ENCODE results near the gene USP40. TPM values are rescaled to one million over a fixed set of nuclear protein-coding genes. Genes with fewer than 3 reads are reported as not detected.

The USP40 gene
- total RNA-seq, 1 experiment from 2014 or later = 10.3 TPM

- ATAC-seq = no peak
- POLR2A ChIA-PET = no interaction called here
- no peak overlapping the region for H3K27ac Mint-ChIP-seq
These were observed 85.0 kb downstream of the USP40 start for GRCh38 chr2:233481368-233482142.

More at GRCh38 chr2:233481368-233482142, 85.0 kb downstream of the USP40 start:
- H3K36me3 Mint-ChIP-seq = peaks cover 32% of the 10 kb centered on the region
- H3K9me3 Mint-ChIP-seq = peaks cover 15% of the 10 kb centered on the region
- H3K4me3 Mint-ChIP-seq = no peak overlapping the region
- no peaks in the 10 kb centered on the region for H3K27me3 Mint-ChIP-seq (ENCODE audit: low read depth)
- CTCF ChIA-PET = interaction anchor here (0.6 kb wide), 1 partner anchor 146 kb away, joined by 4 read pairs; no protein-coding TSS in a partner anchor
- no peak for TF ChIP-seq ATF3 (CRISPR knock-in tag; conservative IDR thresholded peaks at IDR 0.05)
- no peak for TF ChIP-seq GTF2I (CRISPR knock-in tag; conservative IDR thresholded peaks at IDR 0.05)
- TF ChIP-seq ARID4B (CRISPR knock-in tag; IDR thresholded peaks at IDR 0.05; ENCODE audit: borderline replicate concordance) = no peak
- no peak for TF ChIP-seq ZNF532 (CRISPR knock-in tag; IDR thresholded peaks at IDR 0.05; ENCODE audit: borderline replicate concordance)
- no peak for DNase-seq (ENCODE audit: low spot score)
- H3K4me1 Mint-ChIP-seq = no peaks in the 10 kb centered on the region
